Measurements from ENCODE around the gene CHRDL1. TPM values are rescaled to one million over a fixed set of nuclear protein-coding genes. Genes with fewer than 3 reads are reported as not detected.

The CHRDL1 gene
- total and polyA plus RNA-seq, 2 donors (not counting 1 experiment from before 2014, with no cell fraction given), result 4.5 to 10.1 TPM

GRCh38 chrX:110669572-110669971, 126.0 kb downstream of the CHRDL1 start:
- Histone ChIP-seq H4K20me1 (ENCODE audit: control insufficient read depth, extremely low read depth, insufficient read depth, low read length) (no peaks in the 10 kb centered on the region), H3K36me3 (ENCODE audit: control insufficient read depth, insufficient read depth, low read length) (no peaks in the 10 kb centered on the region), H3K27me3 (ENCODE audit: control insufficient read depth, insufficient read depth, low read length) (no peaks in the 10 kb centered on the region), H2AFZ (ENCODE audit: low read length) (no peak overlapping the region), H3K27ac (ENCODE audit: insufficient read depth, low read length) (no peak overlapping the region), H3K9ac (ENCODE audit: insufficient read depth, low read length) (no peak overlapping the region), H3K4me2 (ENCODE audit: extremely low read depth, insufficient read depth, low read length) (no peak overlapping the region), H3K4me3 (replicated peaks in 1 of 4; ENCODE audit: control extremely low read depth in 1 of 4, insufficient read depth in 1 of 4, low read depth in 3 of 4, low read length in 4 of 4) (no peak overlapping the region), H3K9me3 (ENCODE audit: control insufficient read depth, insufficient read depth, low read depth, low read length) (no peaks in the 10 kb centered on the region), H3K79me2 (ENCODE audit: control insufficient read depth, insufficient read depth, low read length) (no peaks in the 10 kb centered on the region), H3K4me1 (ENCODE audit: control insufficient read depth, extremely low read depth, insufficient read depth, low read length) (no peaks in the 10 kb centered on the region)
- TF ChIP-seq EZH2 (IDR thresholded peaks at IDR 0.05; ENCODE audit: low read length, missing control alignments) (no peak), CTCF (conservative IDR thresholded peaks at IDR 0.05 in 1 of 2, IDR thresholded peaks at IDR 0.05 in 1 of 2; ENCODE audit: low read depth in 1 of 2, low read length in 2 of 2) (no peak)
- DNase-seq (ENCODE audit: low read depth in 2 of 2), result no peak

GRCh38 chrX:110667706-110668105, 127.9 kb downstream of the CHRDL1 start:
- H3K36me3 ChIP-seq (ENCODE audit: control insufficient read depth, insufficient read depth, low read length), result no peaks in the 10 kb centered on the region
- H3K9ac ChIP-seq (ENCODE audit: insufficient read depth, low read length), result no peak overlapping the region
- H3K79me2 ChIP-seq (ENCODE audit: control insufficient read depth, insufficient read depth, low read length), result no peaks in the 10 kb centered on the region
- no peak overlapping the region for H3K27ac ChIP-seq (ENCODE audit: insufficient read depth, low read length)
- H3K4me3 ChIP-seq (replicated peaks in 1 of 4; ENCODE audit: control extremely low read depth in 1 of 4, insufficient read depth in 1 of 4, low read depth in 3 of 4, low read length in 4 of 4), result no peak overlapping the region
- H3K4me1 ChIP-seq (ENCODE audit: control insufficient read depth, extremely low read depth, insufficient read depth, low read length), result no peaks in the 10 kb centered on the region
- no peak overlapping the region for H2AFZ ChIP-seq (ENCODE audit: low read length)
- no peak overlapping the region for H3K4me2 ChIP-seq (ENCODE audit: extremely low read depth, insufficient read depth, low read length)
- DNase-seq (ENCODE audit: low read depth in 2 of 2), result peak in 1 of 2 donors; percentile 22
- H3K9me3 ChIP-seq (ENCODE audit: control insufficient read depth, insufficient read depth, low read depth, low read length), result no peaks in the 10 kb centered on the region
- H3K27me3 ChIP-seq (ENCODE audit: control insufficient read depth, insufficient read depth, low read length), result no peaks in the 10 kb centered on the region
- TF ChIP-seq CTCF (conservative IDR thresholded peaks at IDR 0.05 in 1 of 2, IDR thresholded peaks at IDR 0.05 in 1 of 2; ENCODE audit: low read depth in 1 of 2, low read length in 2 of 2) (no peak), EZH2 (IDR thresholded peaks at IDR 0.05; ENCODE audit: low read length, missing control alignments) (no peak)
- H4K20me1 ChIP-seq (ENCODE audit: control insufficient read depth, extremely low read depth, insufficient read depth, low read length), result no peaks in the 10 kb centered on the region

- peak; percentile 41 to 44 for TF ChIP-seq CTCF (conservative IDR thresholded peaks at IDR 0.05 in 1 of 2, IDR thresholded peaks at IDR 0.05 in 1 of 2; ENCODE audit: low read depth in 1 of 2, low read length in 2 of 2)
- no peak for TF ChIP-seq EZH2 (IDR thresholded peaks at IDR 0.05; ENCODE audit: low read length, missing control alignments)
- no peaks in the 10 kb centered on the region for H3K79me2 ChIP-seq (ENCODE audit: control insufficient read depth, insufficient read depth, low read length)
- no peak overlapping the region for H3K9ac ChIP-seq (ENCODE audit: insufficient read depth, low read length)
- no peaks in the 10 kb centered on the region for H3K4me1 ChIP-seq (ENCODE audit: control insufficient read depth, extremely low read depth, insufficient read depth, low read length)
- H3K36me3 ChIP-seq (ENCODE audit: control insufficient read depth, insufficient read depth, low read length), result no peaks in the 10 kb centered on the region
- no peak overlapping the region for H3K4me2 ChIP-seq (ENCODE audit: extremely low read depth, insufficient read depth, low read length)
- H3K4me3 ChIP-seq (replicated peaks in 1 of 4; ENCODE audit: control extremely low read depth in 1 of 4, insufficient read depth in 1 of 4, low read depth in 3 of 4, low read length in 4 of 4), result no peak overlapping the region
- no peak overlapping the region for H2AFZ ChIP-seq (ENCODE audit: low read length)
- no peak overlapping the region for H3K27ac ChIP-seq (ENCODE audit: insufficient read depth, low read length)
- DNase-seq (ENCODE audit: low read depth in 2 of 2), result peak; percentile 1 to 12
- no peaks in the 10 kb centered on the region for H4K20me1 ChIP-seq (ENCODE audit: control insufficient read depth, extremely low read depth, insufficient read depth, low read length)
- H3K9me3 ChIP-seq (ENCODE audit: control insufficient read depth, insufficient read depth, low read depth, low read length), result no peaks in the 10 kb centered on the region
- no peaks in the 10 kb centered on the region for H3K27me3 ChIP-seq (ENCODE audit: control insufficient read depth, insufficient read depth, low read length)
Measured at GRCh38 chrX:110665223-110666002, 130.2 kb downstream of the CHRDL1 start.
